ENCODE measurements around the gene GPR146.

Gene GPR146

DNA sequence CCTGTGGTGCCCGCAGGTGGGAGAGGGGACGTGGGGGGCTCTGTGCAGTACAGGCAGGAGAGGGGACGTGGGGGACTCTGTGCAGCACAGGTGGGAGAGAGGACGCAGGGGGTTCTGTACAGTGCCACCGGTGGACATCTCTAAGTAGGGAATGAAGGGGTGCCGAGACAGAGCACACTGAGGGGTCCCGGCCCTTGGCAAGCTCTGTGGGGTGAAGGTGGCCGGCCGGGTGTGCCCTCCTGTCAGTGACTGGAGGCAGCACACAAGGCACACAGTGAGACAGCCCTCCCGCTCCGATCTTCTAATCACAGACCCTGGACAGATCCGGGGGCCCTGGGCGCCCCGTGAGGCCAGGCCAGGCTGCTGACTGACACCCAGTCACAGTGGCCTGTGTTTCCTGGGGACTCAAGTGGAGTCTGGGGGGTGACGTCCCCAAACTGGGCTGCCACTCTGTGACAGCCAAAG lies 11.2 kb downstream of the GPR146 start:
- H3K27me3 ChIP-seq (ENCODE audit: control insufficient read depth in 1 of 2, insufficient read depth in 1 of 2, low read length in 2 of 2): no peaks in the 10 kb centered on the region
- H2BK120ac ChIP-seq (ENCODE audit: low read depth, low read length): no peak overlapping the region
- H2BK15ac ChIP-seq (ENCODE audit: low read depth, poor library complexity, severe bottlenecking): no peak overlapping the region
- no peak overlapping the region for H3K4ac ChIP-seq (ENCODE audit: low read depth in 1 of 2, low read length in 2 of 2)
- H2AK5ac ChIP-seq (ENCODE audit: low read length, severe bottlenecking): no peak overlapping the region
- peaks cover 56% of the 10 kb centered on the region for H3K4me1 ChIP-seq (ENCODE audit: control insufficient read depth, insufficient read depth, low read depth, low read length)
- H3K18ac ChIP-seq (ENCODE audit: low read depth in 1 of 2, low read length in 2 of 2): no peak overlapping the region
- H3K79me1 ChIP-seq (replicated peaks; ENCODE audit: low read length, poor library complexity, severe bottlenecking): peaks cover 28% of the 10 kb centered on the region
- no peak overlapping the region for H2AFZ ChIP-seq (ENCODE audit: low read depth, low read length)
- H3K4me3 ChIP-seq (ENCODE audit: insufficient read depth in 1 of 2, low read depth in 1 of 2, low read length in 2 of 2): no peak overlapping the region
- H3K23ac ChIP-seq (ENCODE audit: low read length in 2 of 2): no peak overlapping the region
- no peak overlapping the region for H3K14ac ChIP-seq (ENCODE audit: low read length in 2 of 2)
- no peak overlapping the region for H2BK12ac ChIP-seq (ENCODE audit: low read length in 2 of 2)
- H3K9me3 ChIP-seq (ENCODE audit: control insufficient read depth, low read length): no peaks in the 10 kb centered on the region
- H3K9ac ChIP-seq (ENCODE audit: low read length): no peak overlapping the region
- H3K36me3 ChIP-seq (ENCODE audit: control insufficient read depth in 1 of 2, insufficient read depth in 2 of 2, low read depth in 1 of 2, low read length in 2 of 2): peaks cover 0 to 46% of the 10 kb centered on the region in 2 experiments
- no peak overlapping the region for H2BK5ac ChIP-seq (ENCODE audit: low read depth, low read length, poor library complexity, severe bottlenecking)
- H4K8ac ChIP-seq (ENCODE audit: low read length): no peak overlapping the region
- H4K91ac ChIP-seq (ENCODE audit: low read length): no peak overlapping the region
- no peak overlapping the region for H3K27ac ChIP-seq (ENCODE audit: low read length, poor library complexity, severe bottlenecking)
- WGBS: 93% methylated on average over 15 of the region's 15 CpGs
- DNase-seq: no peak
- H3K4me2 ChIP-seq (ENCODE audit: low read length, poor library complexity, severe bottlenecking): no peak overlapping the region

DNA sequence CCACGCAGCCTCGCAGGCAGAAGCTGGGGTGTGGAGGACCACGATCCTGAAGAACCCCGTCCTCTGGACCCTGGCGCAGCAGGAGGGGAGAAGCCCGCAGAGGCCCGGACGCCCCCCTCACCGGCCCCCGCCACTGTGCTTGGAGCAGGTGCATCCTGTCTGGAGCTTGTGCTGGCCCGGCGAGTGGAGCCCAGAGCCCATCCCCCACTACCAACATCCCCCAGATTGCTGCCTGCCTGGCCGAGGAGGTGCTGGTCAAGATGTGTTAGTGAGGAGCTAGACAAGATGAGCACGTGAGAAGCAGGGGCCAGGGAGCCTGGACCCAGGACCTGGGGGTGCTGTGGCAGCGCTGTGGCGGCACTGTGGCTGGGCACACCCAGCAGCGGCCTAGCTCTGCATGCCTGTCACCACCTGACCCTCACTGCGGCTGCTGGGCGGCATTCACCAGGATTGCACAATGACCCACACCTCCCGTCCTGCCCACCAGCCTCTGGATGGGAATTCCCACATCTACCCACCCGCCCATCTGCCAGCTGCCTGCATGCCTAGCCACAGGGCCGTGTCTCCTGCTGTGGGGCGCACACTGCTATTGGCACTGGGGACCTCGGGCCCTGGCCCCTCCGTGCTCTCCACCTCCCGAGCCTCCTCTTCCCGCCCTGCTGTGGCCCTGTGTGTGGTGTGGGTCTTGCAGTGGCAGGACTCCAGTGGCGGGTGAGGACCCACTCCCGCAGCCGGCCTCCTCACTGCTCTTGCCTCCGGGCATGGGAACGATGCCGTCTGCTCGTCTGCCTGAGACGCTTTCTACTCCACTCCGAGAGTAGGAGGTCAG lies 11.8 kb downstream of the GPR146 start:
- no peak overlapping the region for H2BK5ac ChIP-seq (ENCODE audit: low read depth, low read length, poor library complexity, severe bottlenecking)
- peaks cover 60% of the 10 kb centered on the region for H3K4me1 ChIP-seq (ENCODE audit: control insufficient read depth, insufficient read depth, low read depth, low read length)
- no peak overlapping the region for H3K23ac ChIP-seq (ENCODE audit: low read length in 2 of 2)
- no peak overlapping the region for H4K8ac ChIP-seq (ENCODE audit: low read length)
- no peak overlapping the region for H2BK120ac ChIP-seq (ENCODE audit: low read depth, low read length)
- no peak overlapping the region for H3K4me3 ChIP-seq (ENCODE audit: insufficient read depth in 1 of 2, low read depth in 1 of 2, low read length in 2 of 2)
- H3K18ac ChIP-seq (ENCODE audit: low read depth in 1 of 2, low read length in 2 of 2): no peak overlapping the region
- no peak overlapping the region for H2BK15ac ChIP-seq (ENCODE audit: low read depth, poor library complexity, severe bottlenecking)
- H3K9ac ChIP-seq (ENCODE audit: low read length): no peak overlapping the region
- H3K4ac ChIP-seq (ENCODE audit: low read depth in 1 of 2, low read length in 2 of 2): no peak overlapping the region
- H3K4me2 ChIP-seq (ENCODE audit: low read length, poor library complexity, severe bottlenecking): no peak overlapping the region
- no peak for DNase-seq
- no peaks in the 10 kb centered on the region for H3K27me3 ChIP-seq (ENCODE audit: control insufficient read depth in 1 of 2, insufficient read depth in 1 of 2, low read length in 2 of 2)
- H3K27ac ChIP-seq (ENCODE audit: low read length, poor library complexity, severe bottlenecking): no peak overlapping the region
- peaks cover 32% of the 10 kb centered on the region for H3K79me1 ChIP-seq (replicated peaks; ENCODE audit: low read length, poor library complexity, severe bottlenecking)
- WGBS: 92% methylated on average over 29 of the region's 36 CpGs
- no peak overlapping the region for H3K14ac ChIP-seq (ENCODE audit: low read length in 2 of 2)
- no peaks in the 10 kb centered on the region for H3K9me3 ChIP-seq (ENCODE audit: control insufficient read depth, low read length)
- H4K91ac ChIP-seq (ENCODE audit: low read length): no peak overlapping the region
- H2BK12ac ChIP-seq (ENCODE audit: low read length in 2 of 2): no peak overlapping the region
- no peak overlapping the region for H2AFZ ChIP-seq (ENCODE audit: low read depth, low read length)
- H2AK5ac ChIP-seq (ENCODE audit: low read length, severe bottlenecking): no peak overlapping the region
- H3K36me3 ChIP-seq (ENCODE audit: control insufficient read depth in 1 of 2, insufficient read depth in 2 of 2, low read depth in 1 of 2, low read length in 2 of 2): peaks cover 0 to 40% of the 10 kb centered on the region in 2 experiments

DNA sequence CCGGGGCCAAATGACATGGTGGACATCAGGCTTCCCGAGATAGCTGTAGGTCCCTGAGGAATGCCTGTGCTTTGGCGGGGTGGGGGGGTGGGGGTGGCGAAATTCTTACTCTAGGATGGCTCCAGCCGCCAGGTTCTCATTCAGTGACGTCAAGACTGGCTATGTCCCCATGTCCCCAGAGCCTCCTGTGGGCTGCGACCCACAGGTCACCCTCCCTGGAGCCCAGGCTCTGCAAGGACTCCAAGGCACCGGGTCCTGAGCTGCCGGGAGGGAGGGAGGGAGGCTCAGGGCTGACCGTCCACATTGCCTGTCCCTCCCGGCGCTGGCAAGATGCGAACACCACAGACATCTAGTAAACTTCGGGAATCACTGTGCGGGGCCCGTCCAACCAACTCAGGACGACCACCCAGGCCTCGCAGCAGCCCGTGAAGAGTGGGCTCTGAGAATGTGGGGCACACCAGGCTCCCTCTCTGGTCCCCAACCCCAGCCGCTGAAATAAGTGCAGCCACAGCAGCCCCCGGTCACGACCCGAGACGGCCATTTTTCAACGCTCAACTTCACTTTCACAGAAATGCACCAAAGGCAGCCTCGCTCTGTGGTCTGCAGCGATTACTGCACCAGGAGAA lies 12.6 kb downstream of the GPR146 start:
- Histone ChIP-seq H2BK15ac (ENCODE audit: low read depth, poor library complexity, severe bottlenecking) (no peak overlapping the region), H3K18ac (ENCODE audit: low read depth in 1 of 2, low read length in 2 of 2) (no peak overlapping the region), H3K23ac (ENCODE audit: low read length in 2 of 2) (no peak overlapping the region), H3K79me1 (replicated peaks; ENCODE audit: low read length, poor library complexity, severe bottlenecking) (peaks cover 30% of the 10 kb centered on the region), H3K27me3 (ENCODE audit: control insufficient read depth in 1 of 2, insufficient read depth in 1 of 2, low read length in 2 of 2) (no peaks in the 10 kb centered on the region), H3K4me3 (ENCODE audit: insufficient read depth in 1 of 2, low read depth in 1 of 2, low read length in 2 of 2) (no peak overlapping the region), H4K8ac (ENCODE audit: low read length) (no peak overlapping the region), H3K36me3 (ENCODE audit: control insufficient read depth in 1 of 2, insufficient read depth in 2 of 2, low read depth in 1 of 2, low read length in 2 of 2) (peaks cover 0 to 37% of the 10 kb centered on the region in 2 experiments), H3K4ac (ENCODE audit: low read depth in 1 of 2, low read length in 2 of 2) (no peak overlapping the region), H3K9me3 (ENCODE audit: control insufficient read depth, low read length) (no peaks in the 10 kb centered on the region), H3K4me1 (ENCODE audit: control insufficient read depth, insufficient read depth, low read depth, low read length) (peaks cover 60% of the 10 kb centered on the region), H4K91ac (ENCODE audit: low read length) (no peak overlapping the region), H3K14ac (ENCODE audit: low read length in 2 of 2) (no peak overlapping the region), H3K9ac (ENCODE audit: low read length) (no peak overlapping the region), H2BK12ac (ENCODE audit: low read length in 2 of 2) (no peak overlapping the region), H2AK5ac (ENCODE audit: low read length, severe bottlenecking) (no peak overlapping the region), H2BK120ac (ENCODE audit: low read depth, low read length) (no peak overlapping the region), H3K27ac (ENCODE audit: low read length, poor library complexity, severe bottlenecking) (no peak overlapping the region), H3K4me2 (ENCODE audit: low read length, poor library complexity, severe bottlenecking) (no peak overlapping the region), H2AFZ (ENCODE audit: low read depth, low read length) (no peak overlapping the region), H2BK5ac (ENCODE audit: low read depth, low read length, poor library complexity, severe bottlenecking) (no peak overlapping the region)
- DNase-seq: no peak
- 95% methylated on average over 27 of the region's 27 CpGs for WGBS
